H1 (cell line): ENCODE data around the gene TACC2. TPM values are rescaled to one million over a fixed set of nuclear protein-coding genes. Genes with fewer than 3 reads are reported as not detected.
A peak's percentile ranks its signal among the peaks of the same experiment; 100 is the strongest.

Source experiments
- BACH1 ChIP-seq: IDR thresholded peaks from 2 replicates; pipeline ENCODE4 v1.6.1; 2012; ENCODE audit warnings: low read length, improper control_type of control experiment
- CBX5 ChIP-seq: fragments of 300-800, 300-1000 bp; sonication (generic); IDR thresholded peaks from 2 replicates; pipeline ENCODE4 v1.7.1; 2016; ENCODE audit warnings: antibody characterized with exemption, low read length, low read depth
- CHD7 ChIP-seq: fragments of 300-600 bp; sonication (generic); IDR thresholded peaks from 2 replicates; pipeline ENCODE4 v1.7.1; 2012; ENCODE audit warnings: low read length, moderate library complexity, mild to moderate bottlenecking, inconsistent platforms; ENCODE audit not compliant: insufficient replicate concordance
- CTBP2 ChIP-seq: IDR thresholded peaks from 2 replicates; pipeline ENCODE4 v1.7.0; 2011; ENCODE audit warnings: borderline replicate concordance, mild to moderate bottlenecking, moderate library complexity, mixed read lengths, low read length; ENCODE audit not compliant: insufficient read depth, insufficient read length
- KDM1A ChIP-seq: fragments of 200-600, 300-600 bp; sonication (generic); IDR thresholded peaks from 2 replicates; pipeline ENCODE4 v1.7.1; 2016; ENCODE audit warnings: mild to moderate bottlenecking, low read length, borderline replicate concordance
- MAFK ChIP-seq: IDR thresholded peaks from 2 replicates; pipeline ENCODE4 v1.6.1; 2012; ENCODE audit warnings: low read depth, mild to moderate bottlenecking, improper control_type of control experiment, low read length
- RAD21 ChIP-seq, 2 experiments: IDR thresholded peaks in 1 of 2; conservative IDR thresholded peaks in 1 of 2; 2 replicates each; pipeline ENCODE4 v1.6.1; 2011; ENCODE audit warnings: low read depth in 2 of 2, low read length in 2 of 2, improper control_type of control experiment in 1 of 2, inconsistent platforms in 1 of 2, mild to moderate bottlenecking in 1 of 2, moderate library complexity in 1 of 2
- SIN3A ChIP-seq, 2 experiments: IDR thresholded peaks in 1 of 2; conservative IDR thresholded peaks in 1 of 2; 2 replicates each; pipeline ENCODE4 v1.6.1; 2011 to 2012; ENCODE audit warnings: low read length in 2 of 2, improper control_type of control experiment in 1 of 2, low read depth in 1 of 2, mild to moderate bottlenecking in 1 of 2
- TAF7 ChIP-seq: optimal IDR thresholded peaks from 2 replicates; pipeline ENCODE3; 2011; ENCODE audit warnings: low read depth, mild to moderate bottlenecking, inconsistent platforms, low read length, moderate library complexity, borderline replicate concordance
- polyA plus RNA-seq, 7 experiments: library from polyadenylated mRNA; depleted of rRNA in 3 of 7; stranded (reverse) in 5 of 7; unstranded in 2 of 7; fragments of >200 nt in 5 of 7; fragments of 200-250 nt in 2 of 7; gene quantifications; 1 replicate in 5 of 7; 2 replicates in 1 of 7; 4 replicates in 1 of 7; pipeline versions ENCODE4 v1.2.1 to v1.2.3, GENCODE V29; 2011 to 2013; ENCODE audit warnings: missing spikeins in 2 of 7, mixed read lengths in 2 of 7
- total RNA-seq: library from RNA; stranded (reverse); fragmentation: NEBNext Ultra II Directional; extraction: Animal tissue kit (Norgen Biotek cat#: 25700); gene quantifications from 2 replicates; pipeline ENCODE4 v1.2.1, GENCODE V29; 2021

TACC2 gene
- total and polyA plus RNA-seq, 2 of the 8 experiments (the other 6 are each of a cell fraction or from before 2014, with no cell fraction given) = 21.2 to 46.6 TPM

DNA sequence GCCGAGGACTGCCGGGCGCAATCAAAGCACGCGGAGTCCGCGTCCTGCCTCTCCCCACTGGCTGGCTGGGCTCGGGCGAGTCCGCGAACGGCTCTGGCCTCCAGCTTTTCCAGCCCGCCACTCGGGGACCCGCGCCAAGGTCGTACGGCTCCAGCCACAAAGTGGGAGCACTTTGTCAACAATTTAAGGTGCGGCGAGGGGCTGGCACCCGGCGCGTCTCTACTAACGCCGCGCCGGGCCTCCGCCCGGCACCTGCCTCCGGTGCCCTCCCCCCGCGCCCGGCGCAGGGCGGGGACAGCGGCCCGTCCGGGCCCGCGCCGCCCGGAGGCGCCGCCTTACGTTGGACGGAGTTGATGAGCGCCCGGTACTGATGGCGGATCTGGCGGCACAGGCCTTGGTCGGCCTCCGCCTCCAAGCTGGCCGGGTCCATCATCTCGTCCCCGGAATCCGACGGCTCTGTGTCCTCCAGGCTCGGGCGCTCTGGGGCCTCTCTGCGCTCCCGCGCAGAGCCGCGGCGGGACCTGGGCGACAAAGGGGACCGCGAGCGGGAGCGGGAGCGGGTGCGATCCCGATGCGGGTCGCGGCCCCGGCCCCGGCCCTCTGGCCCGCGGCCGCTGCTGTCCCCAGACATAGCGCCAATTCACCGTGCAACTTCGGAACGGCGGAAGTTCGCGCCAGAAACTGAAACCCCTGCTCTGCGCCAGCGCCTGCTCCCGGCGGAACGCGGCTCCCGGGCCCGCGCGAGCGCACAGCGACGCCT lies 14.2 kb upstream of the TACC2 start, which contains the start of gene NSMCE4A (continued):
- TF ChIP-seq RAD21 (IDR thresholded peaks at IDR 0.05 in 1 of 2, conservative IDR thresholded peaks at IDR 0.05 in 1 of 2; ENCODE audit: low read depth in 2 of 2, low read length in 2 of 2) (peak in 1 of 2 experiments; percentile 56; a peak in 2 of 4 replicates), TAF7 (peak; percentile 77), CBX5 (no peak), CHD7 (no peak), KDM1A (no peak), BACH1 (no peak), SIN3A (conservative IDR thresholded peaks at IDR 0.05 in 1 of 2, IDR thresholded peaks at IDR 0.05 in 1 of 2; ENCODE audit: low read depth in 1 of 2, low read length in 2 of 2) (no peak; a peak in 1 of 4 replicates), CTBP2 (no peak), MAFK (no peak)
